Activated CD4-positive, CD25-positive, alpha-beta regulatory T cell treated with anti-CD3 and anti-CD28 coated beads, Interleukin-2, amount 50 U/mL, for 24 hours (primary cell): ENCODE data around the gene PRKACA.

Experiments used
- ATAC-seq, 2 donors: fragments of 150-1000 bp; cut with Tn5 transposase; one replicate each; pipeline ENCODE4 v1.10.0; 2021; ENCODE audit warnings: mild to moderate bottlenecking in 1 of 2, moderate library complexity in 1 of 2

Gene PRKACA

GRCh38 chr19:14091813-14092462, 25.6 kb downstream of the PRKACA start:
- ATAC-seq: no peak

GRCh38 chr19:14091081-14091812, 26.3 kb downstream of the PRKACA start:
- ATAC-seq: peak; percentile 72 to 78

- ATAC-seq: peak; percentile 60 to 65
Observed at GRCh38 chr19:14090509-14091080, 27.0 kb downstream of the PRKACA start, which contains the start of gene SAMD1. TSS of gene SAMD1 (minus strand) at chr19:14090751.

GRCh38 chr19:14089662-14090508, 27.7 kb downstream of the PRKACA start:
- ATAC-seq: peak; percentile 11 to 23

GRCh38 chr19:14089412-14089661, 28.2 kb downstream of the PRKACA start:
- ATAC-seq: no peak

GRCh38 chr19:14088634-14089411, 28.7 kb downstream of the PRKACA start:
- ATAC-seq: no peak

GRCh38 chr19:14086098-14086497, 31.5 kb downstream of the PRKACA start:
- no peak for ATAC-seq

GRCh38 chr19:14085309-14085995, 32.1 kb downstream of the PRKACA start, which contains the start of gene C19orf67:
TSS of gene C19orf67 (minus strand) at chr19:14085783. CDS start at chr19:14085627, 156 bp downstream.
- ATAC-seq: no peak

GRCh38 chr19:14082675-14082960, 34.9 kb downstream of the PRKACA start:
- no peak for ATAC-seq

GRCh38 chr19:14081797-14082674, 35.5 kb downstream of the PRKACA start:
- no peak for ATAC-seq

- peak; percentile 95 for ATAC-seq
Observed at GRCh38 chr19:14080887-14081796, 36.4 kb downstream of the PRKACA start.

GRCh38 chr19:14078411-14078810, 39.2 kb downstream of the PRKACA start:
- ATAC-seq: no peak

GRCh38 chr19:14073925-14074838, 43.4 kb downstream of the PRKACA start:
- ATAC-seq: peak; percentile 0 to 4

GRCh38 chr19:14073261-14073924, 44.2 kb downstream of the PRKACA start:
- ATAC-seq: peak; percentile 76 to 78

- peak in 1 of 2 donors; percentile 4 for ATAC-seq
Observed at GRCh38 chr19:14072535-14073260, 44.9 kb downstream of the PRKACA start, which contains the start of gene MISP3. TSS of gene MISP3 (plus strand) at chr19:14072786. CDS start at chr19:14073310, 524 bp downstream.

- no peak for ATAC-seq
Observed at GRCh38 chr19:14070268-14071050, 47.1 kb downstream of the PRKACA start.
